HCT116 (cell line): ENCODE data around the gene UAP1L1.

Source experiments
- CEBPB ChIP-seq: IDR thresholded peaks from 2 replicates; pipeline ENCODE4 v1.6.1; 2012; ENCODE audit warnings: low read depth
- EGR1 ChIP-seq: IDR thresholded peaks from 2 replicates; pipeline ENCODE4 v1.6.1; 2012; ENCODE audit warnings: low read depth
- EZH2 ChIP-seq: fragments of 200-600 bp; sonication (generic); IDR thresholded peaks from 2 replicates; pipeline ENCODE4 v1.6.1; 2017; ENCODE audit warnings: antibody characterized with exemption, mixed run types
- EZH2phosphoT487 ChIP-seq: fragments of 200-600 bp; IDR thresholded peaks from 2 replicates; pipeline ENCODE4 v1.6.1; 2018; ENCODE audit warnings: antibody characterized with exemption, borderline replicate concordance
- MAX ChIP-seq: IDR thresholded peaks from 2 replicates; pipeline ENCODE4 v1.6.1; 2012
- POLR2A ChIP-seq: IDR thresholded peaks from 2 replicates; pipeline ENCODE4 v1.7.0; 2011; ENCODE audit warnings: borderline replicate concordance; ENCODE audit not compliant: insufficient read depth, insufficient read length; ENCODE audit errors: extremely low read depth
- POLR2AphosphoS5 ChIP-seq: IDR thresholded peaks from 2 replicates; pipeline ENCODE4 v1.6.1; 2011; ENCODE audit warnings: mild to moderate bottlenecking, low read depth, low read length, moderate library complexity
- REST ChIP-seq: IDR thresholded peaks from 2 replicates; pipeline ENCODE4 v1.6.1; 2012; ENCODE audit warnings: low read depth
- SRF ChIP-seq: IDR thresholded peaks from 2 replicates; pipeline ENCODE4 v1.6.1; 2012; ENCODE audit warnings: low read depth
- TCF7L2 ChIP-seq: IDR thresholded peaks from 2 replicates; pipeline ENCODE4 v1.7.0; 2011; ENCODE audit warnings: borderline replicate concordance, inconsistent platforms; ENCODE audit not compliant: insufficient read depth, insufficient read length; ENCODE audit errors: extremely low read depth
- ZFX ChIP-seq: fragments of 450-650 bp; IDR thresholded peaks from 2 replicates; pipeline ENCODE4 v1.6.1; 2017
- TF ChIP-seq, protein P1 (sequence below), 3 experiments: fragments of 200-600 bp in 1 of 3; sonication (generic) in 1 of 3; IDR thresholded peaks in 2 of 3; conservative IDR thresholded peaks in 1 of 3; 2 replicates each; pipeline ENCODE4 v1.5.1; 2012 to 2017; ENCODE audit warnings: low read depth in 2 of 3, low read length in 2 of 3, antibody characterized with exemption in 1 of 3, borderline replicate concordance in 1 of 3, control low read depth in 1 of 3, mild to moderate bottlenecking in 1 of 3, mixed read lengths in 1 of 3, mixed run types in 1 of 3, moderate library complexity in 1 of 3; ENCODE audit not compliant: insufficient read depth in 1 of 3

DNA sequence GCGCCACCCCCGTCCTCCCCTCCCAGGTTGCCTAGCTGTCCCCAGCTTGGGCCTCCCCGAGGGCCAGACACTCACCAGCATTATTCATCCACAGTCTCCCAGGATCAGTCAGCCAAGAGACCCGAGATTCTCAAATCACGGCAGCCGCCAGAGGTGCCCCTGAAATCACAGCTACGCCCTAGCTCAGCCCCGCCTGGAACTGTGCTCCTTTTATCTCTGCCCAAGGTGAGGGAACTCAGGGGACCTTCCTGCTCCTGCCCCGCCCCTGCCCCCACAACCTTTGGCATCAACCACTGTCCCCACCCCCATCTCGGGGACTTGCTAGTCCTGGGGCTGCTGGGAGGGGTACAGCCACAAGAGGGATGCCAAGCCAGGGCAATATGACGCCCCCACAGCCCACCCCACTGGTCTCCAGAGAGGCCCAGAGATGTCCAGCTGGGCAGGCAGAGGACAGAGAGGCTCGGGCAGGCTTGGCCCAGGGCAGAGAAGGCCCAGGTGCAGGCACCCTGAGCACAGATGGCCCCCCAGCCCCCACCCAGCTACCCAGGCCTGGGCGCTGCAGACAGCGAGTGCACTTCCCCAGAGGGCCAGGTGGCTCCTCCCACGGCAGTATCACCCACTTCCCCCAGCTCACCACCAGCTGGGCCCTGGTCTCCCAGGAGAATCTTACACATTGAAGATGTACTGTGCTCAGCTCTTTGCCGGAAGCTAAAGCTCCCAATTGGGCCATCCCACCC, 45.2 kb upstream of the UAP1L1 start, which contains the start of gene FUT7:
- TF ChIP-seq, protein P1, sequence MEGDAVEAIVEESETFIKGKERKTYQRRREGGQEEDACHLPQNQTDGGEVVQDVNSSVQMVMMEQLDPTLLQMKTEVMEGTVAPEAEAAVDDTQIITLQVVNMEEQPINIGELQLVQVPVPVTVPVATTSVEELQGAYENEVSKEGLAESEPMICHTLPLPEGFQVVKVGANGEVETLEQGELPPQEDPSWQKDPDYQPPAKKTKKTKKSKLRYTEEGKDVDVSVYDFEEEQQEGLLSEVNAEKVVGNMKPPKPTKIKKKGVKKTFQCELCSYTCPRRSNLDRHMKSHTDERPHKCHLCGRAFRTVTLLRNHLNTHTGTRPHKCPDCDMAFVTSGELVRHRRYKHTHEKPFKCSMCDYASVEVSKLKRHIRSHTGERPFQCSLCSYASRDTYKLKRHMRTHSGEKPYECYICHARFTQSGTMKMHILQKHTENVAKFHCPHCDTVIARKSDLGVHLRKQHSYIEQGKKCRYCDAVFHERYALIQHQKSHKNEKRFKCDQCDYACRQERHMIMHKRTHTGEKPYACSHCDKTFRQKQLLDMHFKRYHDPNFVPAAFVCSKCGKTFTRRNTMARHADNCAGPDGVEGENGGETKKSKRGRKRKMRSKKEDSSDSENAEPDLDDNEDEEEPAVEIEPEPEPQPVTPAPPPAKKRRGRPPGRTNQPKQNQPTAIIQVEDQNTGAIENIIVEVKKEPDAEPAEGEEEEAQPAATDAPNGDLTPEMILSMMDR (IDR thresholded peaks at IDR 0.05 in 2 of 3, conservative IDR thresholded peaks at IDR 0.05 in 1 of 3; ENCODE audit: borderline replicate concordance in 1 of 3, insufficient read depth in 1 of 3, low read depth in 2 of 3, low read length in 2 of 3) = no peak
- no peak for TF ChIP-seq POLR2AphosphoS5
- TF ChIP-seq EGR1 = no peak
- no peak for TF ChIP-seq MAX
- no peak for TF ChIP-seq ZFX
- no peak for TF ChIP-seq TCF7L2
- TF ChIP-seq CEBPB = no peak
- no peak for TF ChIP-seq REST
- no peak for TF ChIP-seq POLR2A
- no peak for TF ChIP-seq SRF
- TF ChIP-seq EZH2 = no peak
- no peak for TF ChIP-seq EZH2phosphoT487
